ENCODE data around the gene DFFB.

The DFFB gene

GRCh38 chr1:3872546-3872945 is 15.3 kb downstream of the DFFB start:
- no peak for DNase-seq (ENCODE audit: low read depth)

- no peak for DNase-seq (ENCODE audit: low read depth)
Observed at GRCh38 chr1:3874736-3875135, 17.5 kb downstream of the DFFB start.

- DNase-seq (ENCODE audit: low read depth) = no peak
Observed at GRCh38 chr1:3876716-3877115, 19.4 kb downstream of the DFFB start.

- DNase-seq (ENCODE audit: low read depth) = no peak
Observed at GRCh38 chr1:3879099-3879498, 21.8 kb downstream of the DFFB start.

- no peak for DNase-seq (ENCODE audit: low read depth)
Observed at GRCh38 chr1:3879787-3880428, 22.6 kb downstream of the DFFB start.

GRCh38 chr1:3880429-3881192 is 23.3 kb downstream of the DFFB start:
- no peak for DNase-seq (ENCODE audit: low read depth)

GRCh38 chr1:3881193-3881480 is 23.9 kb downstream of the DFFB start:
- no peak for DNase-seq (ENCODE audit: low read depth)

GRCh38 chr1:3883194-3883925 is 26.1 kb downstream of the DFFB start:
- DNase-seq (ENCODE audit: low read depth) = no peak

- no peak for DNase-seq (ENCODE audit: low read depth)
Observed at GRCh38 chr1:3884966-3885365, 27.7 kb downstream of the DFFB start.

- DNase-seq (ENCODE audit: low read depth) = no peak
Observed at GRCh38 chr1:3885611-3886010, 28.3 kb downstream of the DFFB start.

- DNase-seq (ENCODE audit: low read depth) = no peak
Observed at GRCh38 chr1:3886106-3886670, 28.9 kb downstream of the DFFB start.

GRCh38 chr1:3886691-3887090 is 29.4 kb downstream of the DFFB start:
- DNase-seq (ENCODE audit: low read depth) = no peak

- no peak for DNase-seq (ENCODE audit: low read depth)
Observed at GRCh38 chr1:3888301-3888700, 31.0 kb downstream of the DFFB start.

- no peak for DNase-seq (ENCODE audit: low read depth)
Observed at GRCh38 chr1:3889936-3890335, 32.7 kb downstream of the DFFB start.

- no peak for DNase-seq (ENCODE audit: low read depth)
Observed at GRCh38 chr1:3890389-3891328, 33.4 kb downstream of the DFFB start.

- DNase-seq (ENCODE audit: low read depth) = no peak
Observed at GRCh38 chr1:3891329-3891865, 34.1 kb downstream of the DFFB start.

- DNase-seq (ENCODE audit: low read depth) = no peak
Observed at GRCh38 chr1:3892748-3893147, 35.5 kb downstream of the DFFB start.

- DNase-seq (ENCODE audit: low read depth) = no peak
Observed at GRCh38 chr1:3893190-3893589, 35.9 kb downstream of the DFFB start.

- DNase-seq (ENCODE audit: low read depth) = no peak
Observed at GRCh38 chr1:3894626-3895278, 37.5 kb downstream of the DFFB start.

- DNase-seq (ENCODE audit: low read depth) = no peak
Observed at GRCh38 chr1:3895279-3895950, 38.1 kb downstream of the DFFB start.

- no peak for DNase-seq (ENCODE audit: low read depth)
Observed at GRCh38 chr1:3895951-3896325, 38.7 kb downstream of the DFFB start.

Measured in T-helper 22 cell (primary cell).